ENCODE data around the gene YWHAG. TPM values are rescaled to one million over a fixed set of nuclear protein-coding genes. Genes with fewer than 3 reads are reported as not detected.

YWHAG gene
- total and polyA plus RNA-seq, 2 of the 13 experiments (the other 11 are each of a cell fraction or from before 2014, with no cell fraction given): 36.9 to 67.5 TPM

DNA sequence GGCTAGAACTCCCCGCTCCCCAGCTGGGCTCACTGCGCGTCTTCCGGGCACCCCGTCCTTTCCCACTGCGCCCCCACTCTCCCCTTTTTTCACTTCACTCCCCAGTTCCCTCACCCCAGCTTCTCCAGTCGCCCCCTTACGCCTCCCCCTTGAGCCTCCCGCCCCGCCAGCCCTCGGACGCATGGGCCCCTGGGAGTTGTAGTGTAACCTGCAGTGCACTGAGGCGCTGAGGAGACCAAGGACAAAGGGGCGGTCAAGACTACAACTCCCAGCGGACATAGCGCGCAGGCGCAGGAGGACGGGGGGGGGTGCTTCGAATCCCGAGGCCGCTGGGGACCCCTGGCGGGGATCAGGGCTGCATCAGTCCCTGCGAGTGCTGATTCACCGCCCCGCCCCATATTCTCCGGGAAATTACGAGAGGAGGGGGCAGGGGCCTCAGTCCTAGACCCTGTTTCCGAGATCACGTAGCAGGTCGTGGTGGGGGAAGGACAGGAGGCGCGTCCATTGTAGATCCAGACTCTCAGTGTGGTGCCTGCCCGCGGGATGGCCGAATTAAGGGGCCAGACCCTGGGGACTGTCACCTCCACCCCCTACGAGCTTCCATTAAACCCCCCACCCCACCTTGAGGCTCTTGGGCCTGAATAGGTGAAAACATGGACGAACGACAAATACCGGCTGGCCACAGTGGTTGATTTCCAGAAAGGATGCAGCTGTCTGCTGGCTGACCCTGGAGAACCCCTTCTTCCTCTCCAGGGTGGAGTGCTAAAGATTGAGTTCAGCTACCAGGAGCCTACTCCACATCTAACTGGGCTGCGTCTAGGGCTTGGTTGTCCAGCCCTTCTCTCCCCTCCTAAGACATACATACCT lies 553 bp upstream of the YWHAG start (continued):
- TF ChIP-seq, protein P1, sequence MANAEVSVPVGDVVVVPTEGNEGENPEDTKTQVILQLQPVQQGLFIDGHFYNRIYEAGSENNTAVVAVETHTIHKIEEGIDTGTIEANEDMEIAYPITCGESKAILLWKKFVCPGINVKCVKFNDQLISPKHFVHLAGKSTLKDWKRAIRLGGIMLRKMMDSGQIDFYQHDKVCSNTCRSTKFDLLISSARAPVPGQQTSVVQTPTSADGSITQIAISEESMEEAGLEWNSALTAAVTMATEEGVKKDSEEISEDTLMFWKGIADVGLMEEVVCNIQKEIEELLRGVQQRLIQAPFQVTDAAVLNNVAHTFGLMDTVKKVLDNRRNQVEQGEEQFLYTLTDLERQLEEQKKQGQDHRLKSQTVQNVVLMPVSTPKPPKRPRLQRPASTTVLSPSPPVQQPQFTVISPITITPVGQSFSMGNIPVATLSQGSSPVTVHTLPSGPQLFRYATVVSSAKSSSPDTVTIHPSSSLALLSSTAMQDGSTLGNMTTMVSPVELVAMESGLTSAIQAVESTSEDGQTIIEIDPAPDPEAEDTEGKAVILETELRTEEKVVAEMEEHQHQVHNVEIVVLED (CRISPR knock-in tag; IDR thresholded peaks at IDR 0.05; ENCODE audit: borderline replicate concordance): peak; percentile 88
- TF ChIP-seq KLF12 (CRISPR knock-in tag; IDR thresholded peaks at IDR 0.05; ENCODE audit: borderline replicate concordance) (no peak), MEIS2 (CRISPR knock-in tag; IDR thresholded peaks at IDR 0.05) (0 out of 2 replicates have a peak, but pooled peaks have one; percentile 24), ZNF382 (CRISPR knock-in tag; IDR thresholded peaks at IDR 0.05; ENCODE audit: borderline replicate concordance) (no peak), ZNF451 (CRISPR knock-in tag; IDR thresholded peaks at IDR 0.05) (no peak), ZNF629 (CRISPR knock-in tag; conservative IDR thresholded peaks at IDR 0.05) (no peak), MBNL3 (CRISPR knock-in tag; conservative IDR thresholded peaks at IDR 0.05) (no peak), ZNF761 (CRISPR knock-in tag; conservative IDR thresholded peaks at IDR 0.05) (no peak; the same call in 1 of the 2 replicates), SAP130 (CRISPR knock-in tag; IDR thresholded peaks at IDR 0.05; ENCODE audit: low read depth) (peak; percentile 66), ZMYM3 (CRISPR knock-in tag; IDR thresholded peaks at IDR 0.05) (0 out of 2 replicates have a peak, but pooled peaks have one; percentile 49), NPAS2 (CRISPR knock-in tag; IDR thresholded peaks at IDR 0.05; ENCODE audit: borderline replicate concordance) (no peak), ZNF776 (CRISPR knock-in tag; IDR thresholded peaks at IDR 0.05) (no peak), ZNF441 (CRISPR knock-in tag; IDR thresholded peaks at IDR 0.05; ENCODE audit: borderline replicate concordance) (no peak), RAD51 (IDR thresholded peaks at IDR 0.05; ENCODE audit: borderline replicate concordance) (no peak), POLR2A (IDR thresholded peaks at IDR 0.05; ENCODE audit: insufficient read depth in 1 of 2, low read depth in 2 of 2, low read length in 2 of 2) (peak; percentile 70 to 84), HCFC1 (IDR thresholded peaks at IDR 0.05; ENCODE audit: low read depth, low read length) (peak; percentile 93), RBFOX2 (IDR thresholded peaks at IDR 0.05; ENCODE audit: low read depth, low read length) (no peak), CHD4 (IDR thresholded peaks at IDR 0.05; ENCODE audit: borderline replicate concordance, low read length) (no peak; the same call in 1 of the 2 replicates), ZNF24 (IDR thresholded peaks at IDR 0.05) (no peak)
- TF ChIP-seq, protein P2, sequence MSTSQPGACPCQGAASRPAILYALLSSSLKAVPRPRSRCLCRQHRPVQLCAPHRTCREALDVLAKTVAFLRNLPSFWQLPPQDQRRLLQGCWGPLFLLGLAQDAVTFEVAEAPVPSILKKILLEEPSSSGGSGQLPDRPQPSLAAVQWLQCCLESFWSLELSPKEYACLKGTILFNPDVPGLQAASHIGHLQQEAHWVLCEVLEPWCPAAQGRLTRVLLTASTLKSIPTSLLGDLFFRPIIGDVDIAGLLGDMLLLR (CRISPR knock-in tag; IDR thresholded peaks at IDR 0.05): no peak
- TF ChIP-seq, protein P3, sequence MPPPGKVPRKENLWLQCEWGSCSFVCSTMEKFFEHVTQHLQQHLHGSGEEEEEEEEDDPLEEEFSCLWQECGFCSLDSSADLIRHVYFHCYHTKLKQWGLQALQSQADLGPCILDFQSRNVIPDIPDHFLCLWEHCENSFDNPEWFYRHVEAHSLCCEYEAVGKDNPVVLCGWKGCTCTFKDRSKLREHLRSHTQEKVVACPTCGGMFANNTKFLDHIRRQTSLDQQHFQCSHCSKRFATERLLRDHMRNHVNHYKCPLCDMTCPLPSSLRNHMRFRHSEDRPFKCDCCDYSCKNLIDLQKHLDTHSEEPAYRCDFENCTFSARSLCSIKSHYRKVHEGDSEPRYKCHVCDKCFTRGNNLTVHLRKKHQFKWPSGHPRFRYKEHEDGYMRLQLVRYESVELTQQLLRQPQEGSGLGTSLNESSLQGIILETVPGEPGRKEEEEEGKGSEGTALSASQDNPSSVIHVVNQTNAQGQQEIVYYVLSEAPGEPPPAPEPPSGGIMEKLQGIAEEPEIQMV (CRISPR knock-in tag; IDR thresholded peaks at IDR 0.05; ENCODE audit: low read depth): 0 out of 2 replicates have a peak, but pooled peaks have one; percentile 23
- TF ChIP-seq, protein P4, sequence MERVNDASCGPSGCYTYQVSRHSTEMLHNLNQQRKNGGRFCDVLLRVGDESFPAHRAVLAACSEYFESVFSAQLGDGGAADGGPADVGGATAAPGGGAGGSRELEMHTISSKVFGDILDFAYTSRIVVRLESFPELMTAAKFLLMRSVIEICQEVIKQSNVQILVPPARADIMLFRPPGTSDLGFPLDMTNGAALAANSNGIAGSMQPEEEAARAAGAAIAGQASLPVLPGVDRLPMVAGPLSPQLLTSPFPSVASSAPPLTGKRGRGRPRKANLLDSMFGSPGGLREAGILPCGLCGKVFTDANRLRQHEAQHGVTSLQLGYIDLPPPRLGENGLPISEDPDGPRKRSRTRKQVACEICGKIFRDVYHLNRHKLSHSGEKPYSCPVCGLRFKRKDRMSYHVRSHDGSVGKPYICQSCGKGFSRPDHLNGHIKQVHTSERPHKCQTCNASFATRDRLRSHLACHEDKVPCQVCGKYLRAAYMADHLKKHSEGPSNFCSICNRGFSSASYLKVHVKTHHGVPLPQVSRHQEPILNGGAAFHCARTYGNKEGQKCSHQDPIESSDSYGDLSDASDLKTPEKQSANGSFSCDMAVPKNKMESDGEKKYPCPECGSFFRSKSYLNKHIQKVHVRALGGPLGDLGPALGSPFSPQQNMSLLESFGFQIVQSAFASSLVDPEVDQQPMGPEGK (CRISPR knock-in tag; IDR thresholded peaks at IDR 0.05): peak; percentile 78
- TF ChIP-seq, protein P5, sequence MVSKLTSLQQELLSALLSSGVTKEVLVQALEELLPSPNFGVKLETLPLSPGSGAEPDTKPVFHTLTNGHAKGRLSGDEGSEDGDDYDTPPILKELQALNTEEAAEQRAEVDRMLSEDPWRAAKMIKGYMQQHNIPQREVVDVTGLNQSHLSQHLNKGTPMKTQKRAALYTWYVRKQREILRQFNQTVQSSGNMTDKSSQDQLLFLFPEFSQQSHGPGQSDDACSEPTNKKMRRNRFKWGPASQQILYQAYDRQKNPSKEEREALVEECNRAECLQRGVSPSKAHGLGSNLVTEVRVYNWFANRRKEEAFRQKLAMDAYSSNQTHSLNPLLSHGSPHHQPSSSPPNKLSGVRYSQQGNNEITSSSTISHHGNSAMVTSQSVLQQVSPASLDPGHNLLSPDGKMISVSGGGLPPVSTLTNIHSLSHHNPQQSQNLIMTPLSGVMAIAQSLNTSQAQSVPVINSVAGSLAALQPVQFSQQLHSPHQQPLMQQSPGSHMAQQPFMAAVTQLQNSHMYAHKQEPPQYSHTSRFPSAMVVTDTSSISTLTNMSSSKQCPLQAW (CRISPR knock-in tag; IDR thresholded peaks at IDR 0.05): peak; percentile 73
